HepG2 (cell line): ENCODE results near the gene KIRREL3. TPM values are rescaled to one million over a fixed set of nuclear protein-coding genes. Genes with fewer than 3 reads are reported as not detected.
"Not testable (repeated sequence)": the region's sequence is repeated elsewhere in the genome, so short reads cannot be mapped to it uniquely, and the experiment has no call there.

Experiments used
- ATAC-seq: fragments of 200-7000 bp; cut with Tn5 transposase; 3 replicates; pipeline ENCODE4 v1.9.1; 2020; ENCODE audit warnings: mild to moderate bottlenecking, moderate library complexity
- BruUV-seq: library from RNA; stranded (reverse); fragments of 400-500 nt; replicated peaks from 2 replicates; lab custom pipeline; 2021; lab: Mats Ljungman, UMichigan
- CTCF ChIA-PET: fragments of 300-600 bp; formaldehyde crosslinking; extraction: SDS; loops from one replicate; lab custom pipeline; 2021; ENCODE audit warnings: low total read pairs, inconsistent platforms, low intra/inter-chr PET ratio; lab: Yijun Ruan, JAX
- POLR2A ChIA-PET: fragments of 350-600 bp; sonication (Branson Sonifier 250); formaldehyde crosslinking; loops from one replicate; lab custom pipeline; 2020; ENCODE audit warnings: antibody characterized with exemption, inconsistent platforms; lab: Yijun Ruan, JAX
- DNase-seq: peaks from one replicate; pipeline ENCODE4 v3.0.0-alpha.2; 2015; ENCODE audit warnings: low spot score
- FAIRE-seq: peaks from 3 replicates; lab custom pipeline; 2011; peaks lifted over from hg19 to GRCh38; lab: Jason Lieb, UNC
- H2AFZ ChIP-seq: one replicate; pipeline ENCODE4 v1.6.1; 2011; ENCODE audit warnings: low read length, inconsistent platforms
- H3K27ac ChIP-seq: fragments of 300-600 bp; 3 replicates; pipeline ENCODE4 v1.8.0; 2011; ENCODE audit warnings: mixed run types, mild to moderate bottlenecking, mixed read lengths, low read length, inconsistent platforms; ENCODE audit not compliant: insufficient read depth; ENCODE audit errors: extremely low read length
- H3K27me3 ChIP-seq, 2 experiments: fragments of 200-600 bp in 1 of 2; 2 replicates in 1 of 2; 3 replicates in 1 of 2; pipeline versions ENCODE4 v1.6.0 to v1.8.0; 2011; ENCODE audit warnings: low read length in 2 of 2, mild to moderate bottlenecking in 2 of 2, moderate library complexity in 2 of 2, inconsistent platforms in 1 of 2; ENCODE audit not compliant: insufficient read depth in 2 of 2, control insufficient read depth in 1 of 2
- H3K36me3 ChIP-seq, 2 experiments: fragments of 200-600 bp in 1 of 2; replicated peaks in 1 of 2; 2 replicates in 1 of 2; 3 replicates in 1 of 2; pipeline versions ENCODE4 v1.5.1 to v1.8.0; 2011; ENCODE audit warnings: low read length in 2 of 2, inconsistent platforms in 1 of 2; ENCODE audit not compliant: insufficient read depth in 2 of 2, control insufficient read depth in 1 of 2
- H3K4me1 ChIP-seq: 2 replicates; pipeline ENCODE4 v1.5.1; 2012; ENCODE audit warnings: low read length, inconsistent platforms; ENCODE audit not compliant: insufficient read depth
- H3K4me2 ChIP-seq: 2 replicates; pipeline ENCODE4 v1.6.0; 2011; ENCODE audit warnings: low read depth, low read length, inconsistent platforms
- H3K4me3 ChIP-seq, 3 experiments: fragments of 200-600 bp in 1 of 3; sonication (generic), shearing (Covaris generic) in 1 of 3; replicated peaks in 1 of 3; 2 replicates each; pipeline ENCODE4 v1.5.1; 2011 to 2016; ENCODE audit warnings: low read length in 3 of 3, inconsistent platforms in 2 of 3, low read depth in 2 of 3, mild to moderate bottlenecking in 2 of 3, control low read depth in 1 of 3, mixed read lengths in 1 of 3; ENCODE audit not compliant: insufficient read depth in 1 of 3
- H3K79me2 ChIP-seq: one replicate; pipeline ENCODE4 v1.6.1; 2011; ENCODE audit warnings: low read length, inconsistent platforms; ENCODE audit not compliant: insufficient read depth
- H3K9ac ChIP-seq: 2 replicates; pipeline ENCODE4 v1.6.0; 2011; ENCODE audit warnings: mild to moderate bottlenecking, low read depth, low read length, inconsistent platforms; ENCODE audit not compliant: insufficient read depth
- H3K9me3 ChIP-seq: 2 replicates; pipeline ENCODE4 v1.5.1; 2012; ENCODE audit warnings: mild to moderate bottlenecking, low read length
- H4K20me1 ChIP-seq: 2 replicates; pipeline ENCODE4 v1.6.0; 2011; ENCODE audit warnings: inconsistent platforms, mild to moderate bottlenecking, low read length, moderate library complexity; ENCODE audit not compliant: insufficient read depth
- ARHGAP35 ChIP-seq: sonication (generic); formaldehyde crosslinking; IDR thresholded peaks from 2 replicates; pipeline ENCODE4 v1.9.0; 2022; ENCODE audit warnings: mild to moderate bottlenecking, inconsistent platforms, moderate library complexity, missing genetic modification reagents, borderline replicate concordance
- CEBPB ChIP-seq: IDR thresholded peaks from 2 replicates; pipeline ENCODE4 v1.6.1; 2011; ENCODE audit warnings: low read depth, low read length, improper control_type of control experiment, borderline replicate concordance
- CREB1 ChIP-seq, 2 experiments: fragments of 450-650 bp in 1 of 2; IDR thresholded peaks; 2 replicates each; pipeline ENCODE4 v1.6.1; 2016 to 2017; ENCODE audit warnings: control low read depth in 1 of 2, mild to moderate bottlenecking in 1 of 2, missing compliant biosample characterization in 1 of 2, missing genetic modification characterization in 1 of 2
- FOXO4 ChIP-seq: sonication (generic); formaldehyde crosslinking; conservative IDR thresholded peaks from 2 replicates; pipeline ENCODE4 v1.8.1; 2023; ENCODE audit warnings: missing genetic modification reagents
- GTF2F1 ChIP-seq: fragments of 150-350 bp; IDR thresholded peaks from 2 replicates; pipeline ENCODE4 v1.6.1; 2014; ENCODE audit warnings: low read length
- GZF1 ChIP-seq: sonication (generic); formaldehyde crosslinking; IDR thresholded peaks from 2 replicates; pipeline ENCODE4 v1.5.1; 2020; ENCODE audit warnings: mild to moderate bottlenecking, missing genetic modification reagents
- KMT2B ChIP-seq: IDR thresholded peaks from 2 replicates; pipeline ENCODE4 v1.6.1; 2016; ENCODE audit warnings: missing genetic modification reagents, missing compliant biosample characterization
- NR2F6 ChIP-seq, 2 experiments: IDR thresholded peaks; 2 replicates each; pipeline ENCODE4 v1.6.1; 2016; ENCODE audit warnings: antibody characterized with exemption in 1 of 2, mild to moderate bottlenecking in 1 of 2
- PAF1 ChIP-seq: IDR thresholded peaks from 2 replicates; pipeline ENCODE4 v1.6.1; 2016; ENCODE audit warnings: missing genetic modification reagents, missing compliant biosample characterization
- RFX3 ChIP-seq: IDR thresholded peaks from 2 replicates; pipeline ENCODE4 v1.6.1; 2016; ENCODE audit warnings: missing biosample characterization, missing genetic modification reagents
- SETDB1 ChIP-seq: sonication (generic); formaldehyde crosslinking; IDR thresholded peaks from 2 replicates; pipeline ENCODE4 v1.5.1; 2020; ENCODE audit warnings: missing genetic modification reagents, mild to moderate bottlenecking, borderline replicate concordance
- SNAPC2 ChIP-seq: sonication (generic); formaldehyde crosslinking; IDR thresholded peaks from 2 replicates; pipeline ENCODE4 v1.8.1; 2022; ENCODE audit warnings: mild to moderate bottlenecking, missing genetic modification reagents
- TCF12 ChIP-seq, 2 experiments: fragments of 450-650 bp in 1 of 2; sonication (generic) in 1 of 2; formaldehyde crosslinking in 1 of 2; IDR thresholded peaks; 2 replicates each; pipeline versions ENCODE4 v1.6.1 to v1.8.0; 2017 to 2022; ENCODE audit warnings: antibody characterized with exemption in 1 of 2, mild to moderate bottlenecking in 1 of 2, missing genetic modification reagents in 1 of 2, moderate library complexity in 1 of 2
- ZNF18 ChIP-seq: sonication (generic); formaldehyde crosslinking; IDR thresholded peaks from 2 replicates; pipeline ENCODE4 v1.8.0; 2022; ENCODE audit warnings: mild to moderate bottlenecking, missing genetic modification reagents; ENCODE audit not compliant: insufficient replicate concordance
- ZNF296 ChIP-seq: sonication (generic); formaldehyde crosslinking; conservative IDR thresholded peaks from 2 replicates; pipeline ENCODE4 v1.5.0; 2020; ENCODE audit warnings: mild to moderate bottlenecking, missing genetic modification reagents
- ZNF589 ChIP-seq: sonication (generic); formaldehyde crosslinking; conservative IDR thresholded peaks from 2 replicates; pipeline ENCODE4 v1.8.0; 2022; ENCODE audit warnings: mild to moderate bottlenecking, moderate library complexity, missing genetic modification reagents
- ZNF607 ChIP-seq: sonication (generic); formaldehyde crosslinking; IDR thresholded peaks from 2 replicates; pipeline ENCODE4 v1.5.1; 2020; ENCODE audit warnings: missing genetic modification reagents, mild to moderate bottlenecking, borderline replicate concordance
- ZNF720 ChIP-seq: sonication (generic); formaldehyde crosslinking; IDR thresholded peaks from 2 replicates; pipeline ENCODE4 v1.4.0; 2020; ENCODE audit warnings: missing genetic modification reagents
- ZZZ3 ChIP-seq: sonication (generic); formaldehyde crosslinking; IDR thresholded peaks from 2 replicates; pipeline ENCODE4 v1.4.0; 2020; ENCODE audit warnings: missing genetic modification reagents, mild to moderate bottlenecking, borderline replicate concordance
- WGBS: methylation state at CpG from one replicate; pipeline ENCODE4 v1.1.6; 2017; ENCODE audit warnings: low lambda C conversion rate; 5-methylcytosine and 5-hydroxymethylcytosine counted together
- in situ Hi-C: cut with HindIII; loops from 2 replicates; pipeline ENCODE4 v1.10.0; 2017; ENCODE audit warnings: low pct_unique_long_range_greater_than_20kb; ENCODE audit not compliant: extremely low pct_ligation_motif_present
- intact Hi-C: fragments of 100-400 bp; cut with micrococcal nuclease; formaldehyde crosslinking; loops from one replicate; pipeline ENCODE4 v1.10.0; 2022; ENCODE audit not compliant: unreplicated experiment
- polyA plus RNA-seq, 8 experiments: library from polyadenylated mRNA; depleted of rRNA in 3 of 8; stranded (reverse) in 7 of 8; unstranded in 1 of 8; fragments of >200 nt; fragmentation: Illumina TruSeq in 4 of 8; extraction: Trizol in 4 of 8; gene quantifications; 2 replicates each; pipeline versions ENCODE4 v1.2.1 to v1.2.3, GENCODE V29; 2011 to 2016; ENCODE audit warnings: low read depth in 4 of 8, missing spikeins in 1 of 8, mixed read lengths in 1 of 8; ENCODE audit not compliant: insufficient read depth in 1 of 8
- total RNA-seq, 5 experiments: library from RNA; depleted of rRNA; stranded (reverse); fragments of >200 nt; fragmentation: Illumina TruSeq; extraction: Trizol; gene quantifications; 2 replicates each; pipeline ENCODE4 v1.2.3, GENCODE V29; 2016; ENCODE audit warnings: low read depth in 1 of 5

The KIRREL3 gene
- total and polyA plus RNA-seq, 2 of the 13 experiments (the other 11 are each of a cell fraction or from before 2014, with no cell fraction given) = not detected

GRCh38 chr11:126956635-126957034 lies 43.9 kb downstream of the KIRREL3 start:
- Histone ChIP-seq H3K4me1 (no peaks in the 10 kb centered on the region), H3K27ac (no peak overlapping the region), H3K9ac (no peak overlapping the region), H3K36me3 (no peaks in the 10 kb centered on the region), H3K79me2 (no peaks in the 10 kb centered on the region), H2AFZ (no peak overlapping the region), H4K20me1 (no peaks in the 10 kb centered on the region), H3K4me3 (no peak overlapping the region)
- in situ Hi-C loops = no loop called here
- no peak for ATAC-seq
- TF ChIP-seq ARHGAP35 (no peak), CEBPB (no peak), ZNF18 (no peak), ZNF720 (CRISPR knock-in tag) (no peak), SETDB1 (no peak), ZNF296 (CRISPR knock-in tag) (no peak), NR2F6 (IDR thresholded peaks at IDR 0.05) (no peak), NR2F6 (CRISPR knock-in tag; IDR thresholded peaks at IDR 0.05) (no peak), TCF12 (IDR thresholded peaks at IDR 0.05) (no peak), TCF12 (CRISPR knock-in tag; IDR thresholded peaks at IDR 0.05) (no peak), FOXO4 (CRISPR knock-in tag) (no peak), SNAPC2 (no peak), KMT2B (CRISPR knock-in tag) (no peak), ZNF607 (CRISPR knock-in tag) (no peak), ZNF589 (no peak), ZZZ3 (no peak), RFX3 (CRISPR knock-in tag) (no peak), CREB1 (IDR thresholded peaks at IDR 0.05) (no peak), CREB1 (CRISPR knock-in tag; IDR thresholded peaks at IDR 0.05) (no peak), PAF1 (CRISPR knock-in tag) (no peak), GTF2F1 (no peak), GZF1 (no peak)
- TF ChIP-seq, all 625 proteins: peak for 0
- H3K4me2 ChIP-seq = no peak overlapping the region
- CTCF ChIA-PET = no interaction called here
- WGBS = 17% methylated on average over 10 of the region's 10 CpGs
- BruUV-seq = no TSS peak
- intact Hi-C loops = no loop called here
- FAIRE-seq (no peak), DNase-seq (no peak)
- POLR2A ChIA-PET = no interaction called here
- peaks cover 1 to 6% of the 10 kb centered on the region in 2 experiments; a peak in 1 of 5 replicates for H3K27me3 ChIP-seq
- H3K9me3 ChIP-seq = no peaks in the 10 kb centered on the region

GRCh38 chr11:126952533-126952932 lies 48.0 kb downstream of the KIRREL3 start:
- H3K79me2 ChIP-seq, H4K20me1 ChIP-seq, DNase-seq, H3K4me3 ChIP-seq, H3K4me1 ChIP-seq, H3K9ac ChIP-seq, in situ Hi-C loops, FAIRE-seq, ATAC-seq, H3K27ac ChIP-seq, H3K27me3 ChIP-seq, intact Hi-C loops, CTCF ChIA-PET, H3K36me3 ChIP-seq, POLR2A ChIA-PET, H3K9me3 ChIP-seq, BruUV-seq, H2AFZ ChIP-seq, H3K4me2 ChIP-seq: not testable (repeated sequence)
- 2% methylated on average over 2 of the region's 2 CpGs for whole genome bisulfite sequencing
